Inflammatory macrophage (primary cell): ENCODE results near the gene GP1BB.
"Not testable (repeated sequence)": the region's sequence is repeated elsewhere in the genome, so short reads cannot be mapped to it uniquely, and the experiment has no call there.

Experiments used
- DNase-seq, 2 donors: peaks; one replicate each; pipeline ENCODE4 v3.0.0-alpha.2; 2020 to 2022

GP1BB gene

GRCh38 chr22:19693981-19694670 lies 29.2 kb upstream of the GP1BB start:
- no peak for DNase-seq

GRCh38 chr22:19694696-19695095 lies 28.6 kb upstream of the GP1BB start:
- no peak for DNase-seq

GRCh38 chr22:19696504-19697276 lies 26.6 kb upstream of the GP1BB start:
- DNase-seq: no peak

GRCh38 chr22:19697871-19698270 lies 25.5 kb upstream of the GP1BB start:
- DNase-seq: not testable (repeated sequence)

- DNase-seq: no peak
These were observed 22.4 kb upstream of the GP1BB start for GRCh38 chr22:19700790-19701419.

GRCh38 chr22:19701420-19702145 lies 21.8 kb upstream of the GP1BB start:
- no peak for DNase-seq

GRCh38 chr22:19703869-19704268 lies 19.5 kb upstream of the GP1BB start:
- no peak for DNase-seq

GRCh38 chr22:19704355-19705015 lies 18.9 kb upstream of the GP1BB start:
- no peak for DNase-seq

GRCh38 chr22:19705181-19705934 lies 18.0 kb upstream of the GP1BB start:
- DNase-seq: no peak

GRCh38 chr22:19706661-19707151 lies 16.6 kb upstream of the GP1BB start:
- peak in 1 of 2 donors; percentile 7 for DNase-seq

GRCh38 chr22:19707347-19708290 lies 15.7 kb upstream of the GP1BB start:
- DNase-seq: no peak

- DNase-seq: no peak
These were observed 14.9 kb upstream of the GP1BB start for GRCh38 chr22:19708321-19709011.

GRCh38 chr22:19709063-19709769 lies 14.1 kb upstream of the GP1BB start:
- DNase-seq: no peak

GRCh38 chr22:19710020-19710768 lies 13.1 kb upstream of the GP1BB start:
- no peak for DNase-seq

- no peak for DNase-seq
These were observed 12.6 kb upstream of the GP1BB start for GRCh38 chr22:19710769-19711106.

- DNase-seq: no peak
These were observed 10.1 kb upstream of the GP1BB start for GRCh38 chr22:19713245-19713644.

- no peak for DNase-seq
These were observed 9.6 kb upstream of the GP1BB start for GRCh38 chr22:19713650-19714311.
